ENCODE data around the gene PPHLN1.

- TF ChIP-seq CTCF (IDR thresholded peaks at IDR 0.05; ENCODE audit: borderline replicate concordance, extremely low read depth, low read length, poor library complexity, severe bottlenecking) (no peak), EZH2 (IDR thresholded peaks at IDR 0.05; ENCODE audit: borderline replicate concordance, low read depth, low read length, severe bottlenecking) (no peak)
Measured at GRCh38 chr12:42288544-42288943, 37.4 kb upstream of the PPHLN1 start.

Data from DND-41 (cell line).